Naive thymus-derived CD4-positive, alpha-beta T cell (primary cell): ENCODE results near the gene ZNF570. TPM values are rescaled to one million over a fixed set of nuclear protein-coding genes. Genes with fewer than 3 reads are reported as not detected.

Experiments
- ATAC-seq: fragments of 150-1000 bp; cut with Tn5 transposase; 2 replicates; pipeline ENCODE4 v1.10.0; 2021; ENCODE audit warnings: mild to moderate bottlenecking, moderate library complexity
- CTCF ChIA-PET: fragments of 350-600 bp; sonication (Branson Sonifier 250); formaldehyde crosslinking; loops from one replicate; lab custom pipeline; 2021; ENCODE audit warnings: antibody characterized with exemption; lab: Charles Lee
- POLR2A ChIA-PET: fragments of 350-600 bp; sonication (Branson Sonifier 250); formaldehyde crosslinking; loops from one replicate; lab custom pipeline; 2021; ENCODE audit warnings: antibody characterized with exemption, inconsistent platforms; lab: Charles Lee
- DNase-seq, 9 donors: peaks; one replicate each; pipeline versions ENCODE4 v3.0.0 to v3.0.0-alpha.2; 2020 to 2022; ENCODE audit warnings: mixed read lengths in 1 of 9
- H3K27ac ChIP-seq: one replicate; pipeline ENCODE4 v1.7.0; 2013; ENCODE audit warnings: mild to moderate bottlenecking, low read depth, low read length, moderate library complexity
- H3K27me3 ChIP-seq, 2 donors: one replicate each; pipeline ENCODE4 v1.7.0; 2013; ENCODE audit warnings: low read length in 2 of 2, mild to moderate bottlenecking in 2 of 2, moderate library complexity in 2 of 2; ENCODE audit not compliant: control insufficient read depth in 2 of 2, insufficient read depth in 2 of 2
- H3K36me3 ChIP-seq, 3 experiments: 1 replicate in 2 of 3; 2 replicates in 1 of 3; pipeline ENCODE4 v1.7.0; 2013; ENCODE audit warnings: low read length in 3 of 3, mild to moderate bottlenecking in 3 of 3, moderate library complexity in 1 of 3; ENCODE audit not compliant: insufficient read depth in 3 of 3, control insufficient read depth in 2 of 3
- H3K4me1 ChIP-seq, 2 donors: one replicate each; pipeline ENCODE4 v1.7.0; 2013; ENCODE audit warnings: low read length in 2 of 2, mild to moderate bottlenecking in 2 of 2, moderate library complexity in 1 of 2; ENCODE audit not compliant: control insufficient read depth in 2 of 2, insufficient read depth in 2 of 2
- H3K4me3 ChIP-seq: 2 replicates; pipeline ENCODE4 v1.7.0; 2013; ENCODE audit warnings: mild to moderate bottlenecking, low read length
- H3K9me3 ChIP-seq, 3 experiments: 1 replicate in 2 of 3; 2 replicates in 1 of 3; pipeline ENCODE4 v1.7.0; 2013; ENCODE audit warnings: low read length in 3 of 3; ENCODE audit not compliant: control insufficient read depth in 2 of 3
- H3K27ac Mint-ChIP-seq, 9 donors: one replicate each; pipeline ENCODE4 v1.8.0; 2020 to 2022; ENCODE audit warnings: mixed read lengths in 9 of 9, mild to moderate bottlenecking in 8 of 9, moderate library complexity in 5 of 9, inconsistent platforms in 2 of 9
- H3K27me3 Mint-ChIP-seq, 5 donors: one replicate each; pipeline ENCODE4 v1.8.0; 2021 to 2022; ENCODE audit warnings: mixed read lengths in 5 of 5, mild to moderate bottlenecking in 1 of 5
- H3K36me3 Mint-ChIP-seq, 5 donors: one replicate each; pipeline ENCODE4 v1.8.0; 2020 to 2022; ENCODE audit warnings: mixed read lengths in 5 of 5, mild to moderate bottlenecking in 3 of 5, inconsistent platforms in 1 of 5
- H3K4me1 Mint-ChIP-seq, 7 donors: one replicate each; pipeline ENCODE4 v1.8.0; 2020 to 2022; ENCODE audit warnings: mixed read lengths in 7 of 7, mild to moderate bottlenecking in 3 of 7, inconsistent platforms in 1 of 7
- H3K4me3 Mint-ChIP-seq, 10 donors: one replicate each; pipeline ENCODE4 v1.8.0; 2020 to 2022; ENCODE audit warnings: mild to moderate bottlenecking in 10 of 10, mixed read lengths in 10 of 10, moderate library complexity in 6 of 10, inconsistent platforms in 2 of 10
- H3K9me3 Mint-ChIP-seq, 11 donors: one replicate each; pipeline ENCODE4 v1.8.0; 2020 to 2022; ENCODE audit warnings: mixed read lengths in 11 of 11, mild to moderate bottlenecking in 4 of 11, inconsistent platforms in 1 of 11, moderate library complexity in 1 of 11
- intact Hi-C, 2 donors: fragments of 100-400 bp; cut with micrococcal nuclease; formaldehyde crosslinking; loops; one replicate each; pipeline ENCODE4 v1.15.1; 2023
- polyA plus RNA-seq, 2 donors: library from polyadenylated mRNA; unstranded; fragments of 300-500 nt; fragmentation: Illumina TruSeq; gene quantifications; one replicate each; pipeline ENCODE4 v1.2.3, GENCODE V29; 2021
- total RNA-seq, 6 experiments: library from RNA in 5 of 6; stranded (reverse) in 5 of 6; gene quantifications; 1 replicate in 5 of 6; 2 replicates in 1 of 6; pipeline ENCODE4 v1.2.3 and lab custom pipeline; 2021 to 2026

Gene ZNF570
- total and polyA plus RNA-seq, 7 experiments from 2014 or later, result 4.1 to 10.9 (median 8.5) TPM

GRCh38 chr19:37506387-37507166, 37.4 kb downstream of the ZNF570 start, which contains the start of gene ZNF793:
Gene ZNF793 (plus strand): TSS chr19:37506939. CDS start chr19:37523440, 16,501 bp downstream.
- peaks cover 0 to 14% of the 10 kb centered on the region in 2 donors for H3K4me1 ChIP-seq
- H3K9me3 ChIP-seq, result peaks cover 0 to 44% (median 0%) of the 10 kb centered on the region in 3 experiments
- ChIA-PET CTCF (interaction anchor here (0.6 to 1.3 kb wide), 2 partner anchors 38 to 342 kb away, joined by 3 to 7 read pairs; partner anchors contain the start of gene ZNF570), POLR2A (interaction anchor here (0.5 to 2.8 kb wide), 17 partner anchors 32 to 1326 kb away, joined by 3 to 49 read pairs (median 4); partner anchors contain the start of genes ZNF345, ZNF383, ZNF527 and ZNF540)
- peaks cover 7 to 49% (median 32%) of the 10 kb centered on the region in 5 donors for H3K36me3 Mint-ChIP-seq
- H3K4me1 Mint-ChIP-seq, result peaks cover 0 to 2% (median 0%) of the 10 kb centered on the region in 7 donors
- peaks cover 0 to 5% (median 0%) of the 10 kb centered on the region in 5 donors for H3K27me3 Mint-ChIP-seq
- no peak within 1 kb of the TSS for H3K4me3 Mint-ChIP-seq
- peak; percentile 33 to 88 (median 83) for DNase-seq
- ATAC-seq, result peak; percentile 90
- peaks cover 0 to 15% (median 2%) of the 10 kb centered on the region in 3 experiments for H3K36me3 ChIP-seq
- H3K4me3 ChIP-seq, result peak within 1 kb of the TSS; percentile 83
- no peaks in the 10 kb centered on the region for H3K27me3 ChIP-seq
- H3K27ac ChIP-seq, result peak within 1 kb of the TSS; percentile 90
- intact Hi-C loops, result loop anchor here (1.0 to 10.0 kb wide), 16 partner anchors 37 to 1132 kb away; partner anchors contain the start of genes ZNF570 (in 2 of the 2), ZFP14 (in 1 of the 2), ZNF382 (in 1 of the 2) and ZNF383 (in 1 of the 2)
- peaks cover 4 to 56% (median 31%) of the 10 kb centered on the region in 11 donors for H3K9me3 Mint-ChIP-seq
- no peak within 1 kb of the TSS for H3K27ac Mint-ChIP-seq

- Mint-ChIP-seq H3K9me3 (peaks cover 3 to 56% (median 28%) of the 10 kb centered on the region in 11 donors), H3K4me1 (peaks cover 0 to 2% (median 0%) of the 10 kb centered on the region in 7 donors), H3K4me3 (no peak overlapping the region), H3K36me3 (peaks cover 7 to 50% (median 37%) of the 10 kb centered on the region in 5 donors), H3K27ac (no peak overlapping the region), H3K27me3 (peaks cover 0 to 5% (median 0%) of the 10 kb centered on the region in 5 donors)
- Histone ChIP-seq H3K4me3 (peak overlapping the region; percentile 83), H3K27me3 (no peaks in the 10 kb centered on the region), H3K4me1 (peaks cover 0 to 14% of the 10 kb centered on the region in 2 donors), H3K27ac (peak overlapping the region; percentile 90), H3K36me3 (peaks cover 0 to 19% (median 5%) of the 10 kb centered on the region in 3 experiments), H3K9me3 (peaks cover 0 to 43% (median 0%) of the 10 kb centered on the region in 3 experiments)
- POLR2A ChIA-PET, result interaction anchor here (0.9 to 2.8 kb wide), 8 partner anchors 39 to 934 kb away, joined by 3 to 49 read pairs (median 6); partner anchors contain the start of genes ZNF527, ZNF540, ZNF569 and ZNF570
- DNase-seq, result no peak
- ATAC-seq, result no peak
- intact Hi-C loops, result loop anchor here (2.0 to 10.0 kb wide), 8 partner anchors 38 to 1132 kb away; partner anchors contain the start of genes ZFP14 (in 1 of the 2), ZNF382 (in 1 of the 2), ZNF383 (in 1 of the 2) and ZNF420 (in 1 of the 2)
- CTCF ChIA-PET, result no interaction called here
Measured at GRCh38 chr19:37507167-37507464, 38.0 kb downstream of the ZNF570 start.

GRCh38 chr19:37511186-37511585, 42.0 kb downstream of the ZNF570 start:
- peaks cover 0 to 5% (median 0%) of the 10 kb centered on the region in 7 donors for H3K4me1 Mint-ChIP-seq
- ChIA-PET POLR2A (interaction anchor here (0.7 kb wide), 1 partner anchor 1297 kb away, joined by 3 read pairs; the partner anchor contains the start of gene ZNF565), CTCF (no interaction called here)
- H3K4me3 ChIP-seq, result no peak overlapping the region
- H3K27ac ChIP-seq, result no peak overlapping the region
- ATAC-seq (no peak), DNase-seq (no peak)
- H3K36me3 Mint-ChIP-seq, result peaks cover 6 to 66% (median 64%) of the 10 kb centered on the region in 5 donors
- no peak overlapping the region for H3K27ac Mint-ChIP-seq
- H3K27me3 Mint-ChIP-seq, result no peaks in the 10 kb centered on the region
- H3K4me3 Mint-ChIP-seq, result no peak overlapping the region
- peaks cover 0 to 31% (median 9%) of the 10 kb centered on the region in 3 experiments for H3K36me3 ChIP-seq
- peaks cover 0 to 7% of the 10 kb centered on the region in 2 donors for H3K4me1 ChIP-seq
- peaks cover 0 to 51% (median 0%) of the 10 kb centered on the region in 3 experiments for H3K9me3 ChIP-seq
- no peaks in the 10 kb centered on the region for H3K27me3 ChIP-seq
- intact Hi-C loops, result no loop called here
- peaks cover 0 to 71% (median 35%) of the 10 kb centered on the region in 11 donors for H3K9me3 Mint-ChIP-seq

- no peak overlapping the region for H3K27ac Mint-ChIP-seq
- H3K9me3 Mint-ChIP-seq, result peaks cover 0 to 77% (median 38%) of the 10 kb centered on the region in 11 donors
- Histone ChIP-seq H3K36me3 (peaks cover 0 to 30% (median 9%) of the 10 kb centered on the region in 3 experiments), H3K4me3 (no peak overlapping the region), H3K27me3 (no peaks in the 10 kb centered on the region), H3K9me3 (peaks cover 0 to 57% (median 0%) of the 10 kb centered on the region in 3 experiments), H3K27ac (no peak overlapping the region), H3K4me1 (peaks cover 0 to 7% of the 10 kb centered on the region in 2 donors)
- DNase-seq, result no peak
- ChIA-PET CTCF (no interaction called here), POLR2A (no interaction called here)
- ATAC-seq, result no peak
- intact Hi-C loops, result no loop called here
- peaks cover 0 to 5% (median 0%) of the 10 kb centered on the region in 7 donors for H3K4me1 Mint-ChIP-seq
- no peaks in the 10 kb centered on the region for H3K27me3 Mint-ChIP-seq
- no peak overlapping the region for H3K4me3 Mint-ChIP-seq
- peaks cover 6 to 68% (median 66%) of the 10 kb centered on the region in 5 donors for H3K36me3 Mint-ChIP-seq
Measured at GRCh38 chr19:37511821-37512220, 42.7 kb downstream of the ZNF570 start.

GRCh38 chr19:37513397-37513796, 44.2 kb downstream of the ZNF570 start:
- CTCF ChIA-PET, result no interaction called here
- Histone ChIP-seq H3K27ac (no peak overlapping the region), H3K9me3 (peaks cover 0 to 47% (median 0%) of the 10 kb centered on the region in 3 experiments), H3K36me3 (peaks cover 0 to 28% (median 9%) of the 10 kb centered on the region in 3 experiments), H3K4me1 (no peaks in the 10 kb centered on the region), H3K4me3 (no peak overlapping the region), H3K27me3 (no peaks in the 10 kb centered on the region)
- Mint-ChIP-seq H3K4me3 (no peak overlapping the region), H3K4me1 (peaks cover 0 to 5% (median 0%) of the 10 kb centered on the region in 7 donors), H3K9me3 (peaks cover 0 to 92% (median 46%) of the 10 kb centered on the region in 11 donors), H3K27ac (no peak overlapping the region), H3K36me3 (peaks cover 3 to 78% (median 73%) of the 10 kb centered on the region in 5 donors), H3K27me3 (no peaks in the 10 kb centered on the region)
- POLR2A ChIA-PET, result no interaction called here
- no peak for DNase-seq
- ATAC-seq, result no peak
- intact Hi-C loops, result no loop called here

DNA sequence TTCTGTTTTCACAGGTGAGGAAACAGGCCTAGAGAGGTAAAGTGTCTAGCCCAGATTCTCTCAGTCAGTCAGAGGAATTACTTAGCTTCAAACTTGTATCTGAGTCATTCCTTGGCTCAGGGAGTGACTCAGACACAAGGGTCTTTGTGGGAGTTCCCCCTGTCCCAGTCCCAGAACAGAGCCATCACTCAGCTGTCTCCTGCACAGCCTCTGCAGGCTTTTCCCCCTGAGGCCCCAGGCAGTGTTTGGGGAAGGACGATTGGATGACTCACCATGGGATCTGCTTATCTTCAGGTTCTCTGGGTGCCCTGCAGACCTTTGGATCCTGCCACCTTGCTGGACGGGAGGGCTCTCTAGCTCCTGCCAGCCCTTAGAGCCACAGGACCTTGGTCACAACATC, 50.7 kb downstream of the ZNF570 start:
- ATAC-seq (no peak), DNase-seq (no peak)
- no peak overlapping the region for H3K4me3 ChIP-seq
- Mint-ChIP-seq H3K36me3 (peaks cover 5 to 79% (median 63%) of the 10 kb centered on the region in 5 donors), H3K9me3 (peaks cover 0 to 95% (median 53%) of the 10 kb centered on the region in 11 donors), H3K4me1 (no peaks in the 10 kb centered on the region), H3K4me3 (no peak overlapping the region), H3K27me3 (no peaks in the 10 kb centered on the region), H3K27ac (no peak overlapping the region)
- intact Hi-C loops, result no loop called here
- ChIA-PET CTCF (no interaction called here), POLR2A (no interaction called here)
- H3K27me3 ChIP-seq, result no peaks in the 10 kb centered on the region
- H3K9me3 ChIP-seq, result peaks cover 0 to 54% (median 3%) of the 10 kb centered on the region in 3 experiments
- H3K36me3 ChIP-seq, result peaks cover 0 to 40% (median 4%) of the 10 kb centered on the region in 3 experiments
- H3K4me1 ChIP-seq, result no peaks in the 10 kb centered on the region
- no peak overlapping the region for H3K27ac ChIP-seq
